Fibroblast of peridontal ligament (primary cell): ENCODE data around the gene RARB.

ENCODE experiments used
- DNase-seq: peaks from one replicate; pipeline ENCODE4 v3.0.0-alpha.2; 2010; ENCODE audit errors: extremely low read depth

Gene RARB

GRCh38 chr3:25576831-25577454 is 148.9 kb downstream of the RARB start:
- DNase-seq, result no peak

- DNase-seq, result no peak
These were observed 150.0 kb downstream of the RARB start for GRCh38 chr3:25578059-25578458.

GRCh38 chr3:25580534-25580933 is 152.5 kb downstream of the RARB start:
- no peak for DNase-seq

- no peak for DNase-seq
These were observed 153.3 kb downstream of the RARB start for GRCh38 chr3:25581335-25581734.

GRCh38 chr3:25581823-25582222 is 153.8 kb downstream of the RARB start:
- no peak for DNase-seq

- DNase-seq, result peak; percentile 61
These were observed 154.2 kb downstream of the RARB start for GRCh38 chr3:25582242-25582641.

GRCh38 chr3:25583343-25583742 is 155.3 kb downstream of the RARB start:
- DNase-seq, result no peak

- DNase-seq, result no peak
These were observed 156.1 kb downstream of the RARB start for GRCh38 chr3:25584011-25584789.

- DNase-seq, result peak; percentile 22
These were observed 157.5 kb downstream of the RARB start for GRCh38 chr3:25585361-25586166.

GRCh38 chr3:25586167-25586505 is 158.1 kb downstream of the RARB start:
- no peak for DNase-seq

GRCh38 chr3:25586553-25586952 is 158.5 kb downstream of the RARB start:
- DNase-seq, result no peak

GRCh38 chr3:25587094-25587493 is 159.0 kb downstream of the RARB start:
- DNase-seq, result no peak

- no peak for DNase-seq
These were observed 159.5 kb downstream of the RARB start for GRCh38 chr3:25587526-25587925.

GRCh38 chr3:25587975-25588374 is 159.9 kb downstream of the RARB start:
- no peak for DNase-seq

GRCh38 chr3:25588441-25589103 is 160.5 kb downstream of the RARB start:
- no peak for DNase-seq

GRCh38 chr3:25589104-25589782 is 161.2 kb downstream of the RARB start:
- DNase-seq, result no peak

- no peak for DNase-seq
These were observed 161.8 kb downstream of the RARB start for GRCh38 chr3:25589783-25590258.

GRCh38 chr3:25592510-25592968 is 164.5 kb downstream of the RARB start:
- DNase-seq, result peak; percentile 82

- peak; percentile 16 for DNase-seq
These were observed 164.9 kb downstream of the RARB start for GRCh38 chr3:25593001-25593400.

GRCh38 chr3:25594007-25594502 is 166.0 kb downstream of the RARB start:
- peak; percentile 93 for DNase-seq

- no peak for DNase-seq
These were observed 169.6 kb downstream of the RARB start for GRCh38 chr3:25597535-25598101.
